GM21447 (cell line): ENCODE data around the gene FFAR3.

Experiments used
- ATAC-seq: cut with Tn5 transposase; IDR thresholded peaks from one replicate; pipeline ENCODE4 v1.9.1; 2021; ENCODE audit not compliant: unreplicated experiment

Gene FFAR3, protein sequence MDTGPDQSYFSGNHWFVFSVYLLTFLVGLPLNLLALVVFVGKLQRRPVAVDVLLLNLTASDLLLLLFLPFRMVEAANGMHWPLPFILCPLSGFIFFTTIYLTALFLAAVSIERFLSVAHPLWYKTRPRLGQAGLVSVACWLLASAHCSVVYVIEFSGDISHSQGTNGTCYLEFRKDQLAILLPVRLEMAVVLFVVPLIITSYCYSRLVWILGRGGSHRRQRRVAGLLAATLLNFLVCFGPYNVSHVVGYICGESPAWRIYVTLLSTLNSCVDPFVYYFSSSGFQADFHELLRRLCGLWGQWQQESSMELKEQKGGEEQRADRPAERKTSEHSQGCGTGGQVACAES

DNA sequence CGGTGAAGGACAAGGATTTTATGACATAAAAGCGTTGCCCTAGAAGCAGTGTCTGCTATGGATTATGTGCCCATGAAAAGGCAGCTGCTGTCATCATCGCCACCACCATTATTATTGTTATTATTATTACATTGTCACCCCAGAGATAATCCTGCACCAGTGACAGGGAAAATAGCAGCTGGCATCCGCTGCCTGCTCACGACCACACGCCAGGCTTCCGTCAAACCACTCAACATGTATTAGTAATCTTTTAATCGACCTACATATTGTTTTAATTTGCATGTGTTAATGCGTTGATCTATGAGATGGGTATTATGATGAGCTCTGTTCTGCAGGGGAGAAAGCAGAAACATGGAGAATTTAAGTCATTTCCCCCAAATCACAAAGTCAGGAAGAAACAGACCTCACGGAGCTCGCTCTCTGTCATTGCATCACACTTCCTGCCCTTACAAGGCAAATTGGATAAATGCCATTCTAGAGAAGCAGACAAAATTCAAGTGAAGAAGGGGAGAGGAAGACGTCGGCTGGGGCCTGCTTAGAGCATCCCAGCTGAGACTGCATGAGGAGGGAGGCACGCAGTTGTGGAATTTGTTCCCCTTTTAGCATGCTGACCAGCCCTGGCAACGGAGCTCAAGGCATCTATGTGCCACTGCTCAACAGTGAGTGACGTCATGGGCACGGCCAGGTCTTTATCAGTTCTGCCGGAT lies at the start of gene FFAR3:
Gene FFAR3 (plus strand): TSS at position 594 of the 707 bp plus-strand sequence. CDS start 431 bp downstream, outside the sequence.
- no peak for ATAC-seq

DNA sequence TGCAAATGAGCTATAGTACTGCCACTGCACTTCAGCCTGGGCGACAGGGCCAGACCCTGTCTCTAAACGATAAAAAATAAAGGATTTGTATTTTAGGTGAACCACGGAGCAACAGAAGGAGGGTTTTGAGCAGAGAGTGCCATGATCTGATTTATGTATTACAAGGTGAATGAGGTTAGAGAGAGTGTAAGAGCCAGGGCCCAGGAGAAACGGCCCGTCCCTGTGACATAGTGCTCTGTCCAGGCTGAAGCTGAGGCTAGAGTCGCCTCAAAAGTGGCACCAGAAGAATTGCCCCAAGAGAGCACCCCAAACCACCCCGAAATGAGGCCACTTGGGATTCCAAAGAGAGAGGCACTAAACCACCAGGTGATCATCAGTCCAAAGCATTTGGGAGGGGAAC lies 49.4 kb upstream of the FFAR3 start:
- no peak for ATAC-seq

DNA sequence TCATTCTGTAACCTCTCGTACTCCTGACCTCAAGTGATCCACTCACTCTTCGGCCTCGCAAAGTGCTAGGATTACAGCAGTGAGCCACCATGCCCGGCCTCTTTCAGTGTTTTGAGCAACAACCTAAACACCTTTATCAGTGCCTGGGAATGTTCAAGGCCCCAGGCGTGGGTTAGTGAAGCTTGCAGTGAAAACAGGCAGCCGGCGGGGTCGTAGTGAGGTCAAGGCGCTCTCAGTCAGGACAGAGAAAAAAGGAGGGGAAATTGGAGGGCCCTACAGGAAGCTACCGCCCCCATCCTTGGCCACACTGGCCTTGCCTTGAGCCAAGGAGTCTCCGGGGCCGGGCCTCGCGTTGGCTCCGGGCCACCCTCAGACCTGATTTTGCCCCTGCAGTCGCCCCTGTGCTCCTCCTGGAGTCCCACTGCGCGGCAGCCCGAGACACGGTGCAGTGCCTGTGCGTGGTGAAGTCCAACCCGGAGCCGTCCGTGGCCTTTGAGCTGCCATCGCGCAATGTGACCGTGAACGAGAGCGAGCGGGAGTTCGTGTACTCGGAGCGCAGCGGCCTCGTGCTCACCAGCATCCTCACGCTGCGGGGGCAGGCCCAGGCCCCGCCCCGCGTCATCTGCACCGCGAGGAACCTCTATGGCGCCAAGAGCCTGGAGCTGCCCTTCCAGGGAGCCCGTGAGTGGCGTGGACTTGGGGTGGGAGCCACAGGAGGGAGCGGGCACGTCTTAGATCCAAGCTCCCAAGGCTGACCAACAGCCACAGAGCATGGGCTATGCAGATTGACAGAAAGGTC lies 48.6 kb upstream of the FFAR3 start:
- ATAC-seq, result no peak

DNA sequence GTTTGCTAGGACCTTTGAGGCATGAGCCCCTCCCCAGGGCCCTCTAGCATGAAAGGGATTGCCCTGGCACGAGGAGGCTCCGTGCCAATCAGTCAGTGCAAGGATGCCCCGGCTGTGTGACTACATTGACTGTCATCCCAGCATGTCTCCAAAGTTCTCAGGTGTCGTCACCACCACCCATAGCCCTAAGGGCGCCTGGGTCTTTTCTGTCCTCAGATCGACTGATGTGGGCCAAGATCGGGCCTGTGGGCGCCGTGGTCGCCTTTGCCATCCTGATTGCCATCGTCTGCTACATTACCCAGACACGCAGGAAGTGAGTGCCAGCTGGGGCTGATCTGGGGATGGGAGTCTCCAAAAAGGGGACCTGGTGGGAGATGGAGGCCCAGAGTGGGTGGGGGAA lies 47.9 kb upstream of the FFAR3 start:
- ATAC-seq, result no peak

DNA sequence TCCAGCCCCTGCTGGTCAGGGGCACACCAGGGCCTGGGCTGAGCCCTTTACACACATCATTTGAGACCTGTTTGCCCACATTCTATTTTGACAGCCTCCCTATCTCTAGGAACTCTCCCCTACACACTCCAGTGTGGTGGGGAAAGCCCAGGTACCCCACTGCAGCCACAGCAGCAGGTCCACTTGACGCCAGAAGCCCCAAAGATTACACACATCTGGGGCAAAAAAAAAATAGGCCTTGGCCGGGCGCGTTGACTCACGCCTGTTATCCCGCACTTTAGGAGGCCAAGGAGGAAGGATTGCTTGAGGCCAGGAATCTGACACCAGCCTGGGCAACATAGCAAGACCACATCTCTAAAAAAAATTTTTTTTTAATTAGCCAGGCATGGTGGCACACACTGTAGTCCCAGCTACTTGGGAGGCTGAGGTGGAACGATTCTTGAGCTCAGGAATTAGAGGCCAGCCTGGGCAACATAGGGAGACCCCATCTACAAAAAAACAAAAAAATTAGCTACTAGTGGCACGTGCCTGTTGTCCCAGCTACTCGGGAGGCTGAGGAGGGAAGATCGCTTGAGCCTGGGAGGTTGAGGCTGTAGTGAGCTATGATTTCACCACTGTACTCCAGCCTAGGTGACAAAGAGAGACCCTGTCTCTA lies 47.3 kb upstream of the FFAR3 start:
- ATAC-seq, result no peak

DNA sequence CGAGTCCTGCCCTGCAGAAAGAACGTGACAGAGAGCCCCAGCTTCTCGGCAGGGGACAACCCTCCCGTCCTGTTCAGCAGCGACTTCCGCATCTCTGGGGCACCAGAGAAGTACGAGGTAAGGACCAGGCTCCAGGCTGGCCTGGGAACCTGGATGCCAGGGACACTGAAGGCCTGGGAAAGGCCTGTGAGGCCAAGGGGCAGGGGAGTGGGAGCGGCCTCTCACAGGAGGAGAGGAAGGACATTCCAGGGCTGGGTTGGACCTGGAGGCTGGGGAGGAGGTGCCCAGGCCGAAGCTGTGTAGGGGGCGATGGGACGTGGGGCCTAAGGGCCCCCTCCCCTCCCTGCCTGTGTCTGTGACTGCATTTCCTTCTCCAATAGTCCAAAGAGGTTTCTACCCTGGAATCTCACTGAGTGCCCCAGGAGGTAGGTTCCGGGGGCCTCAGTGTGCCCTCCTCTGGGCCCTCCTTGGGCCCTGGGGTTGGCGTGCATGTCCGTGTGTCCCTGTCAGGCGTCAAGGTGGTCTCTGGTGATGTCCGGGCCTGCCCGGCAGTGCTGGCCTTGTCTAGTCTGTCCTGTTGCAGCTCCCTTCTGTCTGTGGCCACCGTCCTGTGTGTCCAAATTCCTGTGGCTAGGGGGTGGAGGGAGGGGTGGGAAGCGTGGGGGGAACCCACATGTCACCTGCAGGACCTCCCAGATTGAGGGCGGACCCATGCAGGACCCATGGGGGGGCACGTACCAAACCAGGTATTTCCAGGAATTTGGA lies 46.2 kb upstream of the FFAR3 start:
- no peak for ATAC-seq

DNA sequence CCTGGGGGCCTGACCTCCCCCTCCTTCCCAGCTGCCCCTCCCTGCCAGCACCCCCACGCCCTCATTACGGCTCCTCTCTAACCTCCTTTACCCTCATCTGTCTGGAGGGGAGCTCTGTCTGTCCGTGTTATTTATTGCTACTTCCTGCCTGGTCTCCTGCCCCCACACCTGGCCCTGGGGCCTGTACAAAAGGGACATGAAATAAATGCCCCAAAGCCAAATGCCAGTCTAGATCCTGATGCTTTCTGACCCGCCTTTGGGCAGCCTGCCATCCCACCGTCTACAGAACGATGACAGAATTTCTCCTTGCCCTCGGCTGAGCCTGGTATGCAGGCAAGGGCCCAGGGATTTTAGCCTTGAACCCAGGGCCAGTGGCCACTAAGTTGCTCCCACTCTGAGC lies 44.7 kb upstream of the FFAR3 start:
- no peak for ATAC-seq

DNA sequence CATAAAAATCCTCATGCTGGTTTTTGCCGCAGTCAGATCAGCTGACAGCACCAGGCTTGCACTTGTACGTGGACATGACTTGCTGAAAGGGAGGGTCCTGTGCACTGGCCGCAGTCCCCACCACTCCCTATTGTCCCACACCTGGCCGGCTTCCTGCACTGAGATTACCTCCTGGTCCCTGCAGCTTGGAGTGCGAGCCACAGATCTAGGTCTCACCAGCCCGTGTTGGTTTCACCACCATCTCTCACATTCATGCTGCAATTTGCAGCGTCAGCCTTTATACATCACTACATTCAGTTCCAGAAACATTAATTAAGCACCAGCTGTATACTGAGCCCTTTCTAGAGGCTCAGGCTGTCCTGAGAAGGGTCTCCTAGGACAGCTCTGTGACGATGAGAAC lies 44.2 kb upstream of the FFAR3 start:
- ATAC-seq, result no peak

DNA sequence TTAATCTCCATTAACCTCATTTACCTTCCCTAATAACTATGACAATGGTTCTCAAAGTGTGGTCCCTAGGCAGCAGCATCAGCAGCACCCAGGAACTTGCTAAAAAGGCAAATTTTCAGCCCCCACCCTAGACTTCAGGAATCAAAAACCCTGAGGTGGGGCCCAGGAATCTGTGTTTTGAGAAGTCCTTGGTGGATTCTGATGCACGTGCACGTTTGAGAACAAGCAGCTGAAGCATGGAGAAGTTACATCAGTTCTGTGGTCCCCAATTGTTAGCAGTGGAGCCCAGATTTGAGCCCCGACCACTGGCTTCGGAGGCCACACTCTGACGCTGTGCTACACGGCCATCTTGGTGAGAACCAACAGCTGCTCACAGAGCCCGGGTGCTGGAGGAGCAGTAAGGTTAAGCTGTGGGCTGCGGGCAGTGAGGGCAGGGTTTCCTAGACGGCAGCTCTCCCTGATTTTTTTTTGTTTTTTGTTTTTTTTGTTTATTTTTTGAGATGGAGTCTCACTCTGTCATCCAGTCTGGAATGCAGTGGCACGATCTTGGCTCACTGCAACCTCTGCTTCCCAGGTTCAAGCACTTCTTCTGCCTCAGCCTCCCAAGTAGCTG lies 43.3 kb upstream of the FFAR3 start:
- no peak for ATAC-seq

DNA sequence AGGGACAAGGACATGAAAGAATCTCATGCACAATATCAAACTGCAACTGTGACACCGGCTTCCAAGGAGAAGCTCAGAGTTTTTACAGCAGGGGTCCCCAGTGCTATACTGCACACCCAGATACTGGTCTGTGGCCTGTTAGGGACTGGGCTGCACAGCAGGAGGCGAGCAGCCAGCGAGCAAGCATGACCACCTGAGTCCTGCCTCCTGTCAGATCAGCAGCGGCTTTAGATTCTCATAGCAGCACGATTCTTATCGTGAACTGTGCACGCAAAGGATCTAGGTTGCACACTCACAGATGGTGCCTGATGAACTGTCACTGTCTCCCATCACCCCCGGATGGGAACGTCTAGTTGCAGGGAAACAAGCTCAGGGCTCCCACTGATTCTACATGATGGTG lies 42.4 kb upstream of the FFAR3 start:
- no peak for ATAC-seq

DNA sequence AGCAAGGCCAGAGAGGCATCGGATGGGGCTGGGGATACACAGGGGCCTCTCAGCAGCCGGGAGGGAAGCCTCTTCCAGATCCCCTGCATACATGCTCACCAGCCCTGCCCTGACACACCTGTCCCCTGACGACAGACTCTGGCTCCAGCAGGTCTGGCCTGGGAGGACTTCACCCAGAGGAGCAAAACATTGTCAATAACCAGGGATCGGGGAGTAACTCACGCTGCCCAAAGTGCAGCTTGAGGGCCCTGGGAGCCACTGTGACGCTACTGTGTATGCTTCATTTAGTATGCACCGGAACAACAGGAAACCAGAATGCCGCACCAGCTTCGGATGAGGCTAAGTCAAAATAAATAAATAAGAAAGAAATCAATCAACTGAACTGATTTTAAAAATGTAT lies 41.7 kb upstream of the FFAR3 start:
- ATAC-seq, result no peak

DNA sequence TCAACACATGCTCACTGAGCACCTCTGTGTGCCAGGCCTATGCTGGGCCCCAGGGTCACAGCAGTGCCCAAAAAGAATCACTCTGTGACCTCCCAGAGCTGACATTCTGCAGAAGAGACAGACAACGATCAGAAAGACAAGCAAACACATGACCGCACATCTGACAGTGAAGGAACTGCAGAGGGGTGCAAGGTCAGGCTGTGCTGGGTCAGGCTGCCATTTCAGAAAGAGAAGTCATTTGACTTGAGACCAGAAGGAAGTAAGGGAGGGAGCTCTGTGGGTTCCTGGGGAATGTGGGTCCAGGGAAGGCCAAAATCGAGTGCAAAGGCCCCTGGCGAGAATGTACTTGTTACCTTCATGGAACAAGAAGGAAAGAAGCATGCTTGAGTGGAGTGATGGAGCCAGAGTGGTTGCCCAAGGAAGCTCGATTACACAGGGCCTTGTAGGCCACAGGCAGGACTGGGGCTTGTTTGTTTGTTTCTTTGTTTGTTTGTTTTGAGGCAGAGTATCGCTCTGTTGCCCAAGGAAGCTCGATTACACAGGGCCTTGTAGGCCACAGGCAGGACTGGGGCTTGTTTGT lies 40.7 kb upstream of the FFAR3 start:
- no peak for ATAC-seq

DNA sequence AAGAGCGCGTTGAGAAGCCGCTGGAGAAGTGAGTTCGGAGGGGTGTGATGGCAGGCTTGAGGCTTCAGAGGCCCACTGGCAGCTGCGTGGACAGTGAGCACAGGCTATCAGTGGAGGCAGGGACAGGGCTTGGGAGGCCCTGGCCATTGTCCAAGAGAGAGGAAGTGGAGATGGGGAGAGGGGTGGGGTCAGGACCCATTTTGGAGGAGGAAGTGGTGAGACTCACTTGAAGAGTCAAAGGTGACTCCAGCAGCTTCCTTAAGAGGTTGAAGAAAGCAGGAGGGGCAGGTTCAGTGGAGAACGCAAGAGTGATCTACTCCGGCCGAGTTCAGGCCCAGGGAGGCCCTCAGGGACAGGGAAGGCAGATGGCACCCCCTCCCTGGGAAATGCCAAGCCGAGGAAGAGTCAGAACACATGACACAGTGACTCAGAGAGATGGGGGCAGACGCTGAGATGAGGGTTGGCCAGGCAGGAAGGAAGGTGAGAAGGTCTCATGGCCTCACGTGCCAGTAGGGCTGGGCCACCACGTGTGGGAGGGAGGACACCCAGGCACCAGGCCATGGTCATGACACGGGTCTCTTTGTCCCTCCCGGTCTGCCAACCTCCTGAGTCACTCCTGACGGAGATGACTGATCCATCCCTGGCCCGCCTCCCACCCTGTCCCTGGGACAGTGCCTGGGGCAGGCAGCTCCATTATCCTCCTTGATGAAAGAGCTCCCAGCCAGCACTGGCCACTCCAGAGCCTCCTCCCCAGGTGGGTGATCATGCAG lies 39.4 kb upstream of the FFAR3 start:
- no peak for ATAC-seq

DNA sequence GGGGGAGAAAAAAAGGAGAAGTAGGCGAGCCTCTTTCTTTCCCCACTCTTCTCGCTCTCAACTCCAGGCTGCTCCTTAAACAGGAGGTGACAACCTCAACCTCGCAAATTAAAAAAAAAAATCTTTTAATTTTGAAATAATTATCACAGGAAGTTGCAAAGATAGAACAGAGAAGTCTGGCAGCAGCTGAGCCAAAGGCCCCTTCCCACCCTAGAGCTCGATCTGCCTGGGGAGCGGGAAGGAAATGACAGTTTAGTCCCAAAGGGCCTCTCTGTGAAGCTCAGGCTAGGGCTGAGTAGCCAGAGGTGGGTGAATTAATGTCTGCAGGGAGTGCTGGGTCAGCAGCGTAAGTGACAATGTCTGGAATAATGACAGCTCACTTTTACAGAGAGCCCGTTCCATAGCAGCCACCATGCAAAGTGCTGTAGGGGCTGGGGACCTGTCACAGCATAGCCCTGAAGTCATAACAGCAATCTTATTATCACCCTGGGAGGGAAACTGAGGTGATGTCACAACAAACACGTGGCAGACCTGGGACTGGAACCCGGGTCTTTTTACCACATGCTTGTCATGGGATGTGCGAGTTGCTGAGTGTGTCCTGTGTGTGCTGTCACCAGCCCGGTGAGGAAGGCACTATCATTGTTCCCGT lies 38.1 kb upstream of the FFAR3 start:
- ATAC-seq, result no peak

DNA sequence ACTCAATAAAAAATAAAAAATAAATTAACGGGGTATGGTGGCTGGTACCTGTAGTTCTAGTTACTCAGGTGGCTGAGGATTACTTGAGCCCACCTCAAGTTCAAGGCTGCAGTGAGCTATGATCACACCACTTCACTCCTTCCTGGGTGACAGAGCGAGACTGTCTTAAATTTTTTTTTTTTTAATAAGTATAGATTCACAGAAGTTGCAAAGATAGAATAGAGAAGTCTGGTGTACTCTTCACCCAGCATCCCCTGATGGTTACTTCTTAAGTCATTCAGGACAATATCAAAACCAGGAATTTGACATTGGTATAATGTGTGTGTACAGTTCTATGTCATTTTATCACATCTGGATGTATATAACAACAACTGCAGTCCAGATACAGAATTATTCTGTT lies 37.0 kb upstream of the FFAR3 start:
- no peak for ATAC-seq

DNA sequence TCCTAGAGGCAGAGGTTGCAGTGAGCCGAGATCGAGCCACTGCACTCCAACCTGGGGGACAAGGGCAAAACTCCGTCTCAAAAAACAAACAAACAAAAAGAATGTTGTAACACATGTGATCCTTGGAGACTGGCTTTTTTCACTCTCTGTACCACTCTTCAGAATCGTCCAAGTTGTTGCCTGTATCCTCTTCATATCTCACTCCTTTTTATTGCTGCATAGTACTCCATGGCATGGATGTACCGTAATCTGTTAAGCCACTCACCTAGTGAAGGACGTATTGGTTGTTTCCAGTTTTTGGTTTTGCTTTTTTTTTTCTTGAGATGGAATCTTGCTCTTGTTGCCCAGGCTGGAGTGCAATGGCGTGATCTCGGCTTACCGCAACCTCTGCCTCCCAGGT lies 36.2 kb upstream of the FFAR3 start:
- no peak for ATAC-seq

DNA sequence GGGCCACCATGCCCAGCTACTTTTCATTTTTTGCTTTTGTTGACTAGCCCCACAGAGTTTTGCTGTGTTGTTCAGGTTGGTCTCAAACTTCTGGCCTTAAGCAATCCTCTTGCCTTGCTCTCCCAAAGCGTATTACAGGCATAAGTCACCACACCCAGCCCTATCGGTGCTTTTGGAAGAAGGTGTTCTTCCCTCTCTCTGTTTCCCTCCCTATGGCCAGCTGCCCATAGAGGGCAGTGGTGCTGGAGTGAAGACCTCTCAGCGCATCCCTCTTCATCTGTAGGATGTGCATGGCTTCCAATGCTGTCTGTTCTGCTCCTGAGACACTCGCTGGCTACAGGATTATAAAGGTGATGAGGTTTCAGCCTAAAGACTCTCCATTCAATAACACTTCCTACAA lies 30.6 kb upstream of the FFAR3 start:
- no peak for ATAC-seq

DNA sequence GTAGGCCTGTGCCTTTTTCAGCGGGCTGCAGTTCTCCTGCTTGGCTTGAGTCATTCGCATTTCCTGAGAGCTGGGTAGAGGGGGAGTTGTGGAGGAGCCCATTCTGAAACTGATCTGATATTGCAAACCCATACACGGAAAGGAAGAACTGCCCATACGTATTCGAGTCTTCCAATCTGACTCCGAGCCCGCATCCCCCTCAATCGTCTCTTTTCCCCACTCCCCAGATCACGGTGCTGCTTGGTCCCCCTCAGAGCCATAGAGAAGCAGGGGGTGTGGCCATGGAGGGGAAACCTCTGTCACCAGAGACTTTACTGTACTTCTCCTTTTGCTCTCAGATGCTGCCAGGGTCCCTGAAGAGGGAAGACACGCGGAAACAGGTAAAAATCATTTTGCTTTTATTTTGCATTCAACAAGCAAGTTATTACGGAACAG lies 29.4 kb upstream of the FFAR3 start, which contains the start of gene CD22:
Gene CD22 (plus strand): TSS at position 337 of the 435 bp plus-strand sequence. CDS start 2,854 bp downstream, outside the sequence.
- ATAC-seq, result peak; percentile 30
